Central memory CD4-positive, alpha-beta T cell (primary cell): Measurements from ENCODE around the gene DEFB108B.
"Not testable (repeated sequence)": the region's sequence is repeated elsewhere in the genome, so short reads cannot be mapped to it uniquely, and the experiment has no call there.

Experiments used
- DNase-seq: peaks from one replicate; pipeline ENCODE4 v3.0.0; 2022
- total RNA-seq, 3 experiments: gene quantifications; one replicate each; lab custom pipeline; 2026; lab: John Stamatoyannopoulos, UW

Gene DEFB108B, protein sequence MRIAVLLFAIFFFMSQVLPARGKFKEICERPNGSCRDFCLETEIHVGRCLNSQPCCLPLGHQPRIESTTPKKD
- 0 reads per million in 3 experiments for total RNA-seq

DNA sequence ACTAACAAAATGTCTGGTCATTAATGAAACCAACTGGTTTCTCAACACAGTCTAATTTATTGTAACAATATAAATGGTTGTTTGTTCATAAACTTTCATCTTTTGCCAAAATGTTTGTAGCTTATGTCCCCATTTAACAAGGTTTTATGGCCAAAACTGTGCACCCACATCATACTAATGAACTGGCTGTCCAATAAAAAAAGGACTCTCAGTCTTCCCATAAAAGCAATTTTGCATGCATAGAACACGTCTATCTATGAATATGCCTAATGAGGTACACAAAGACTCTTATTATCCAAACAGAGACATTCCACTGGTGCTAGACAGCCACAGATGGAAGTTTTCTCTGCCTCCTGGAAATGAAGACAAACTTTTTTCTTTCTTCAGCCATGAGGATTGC lies at the start of gene DEFB108B:
Gene DEFB108B, plus strand, starts transcription at position 390 of the 400 bp plus-strand sequence. Its CDS starts 0 bp downstream, at position 390.
- not testable (repeated sequence) for DNase-seq

DNA sequence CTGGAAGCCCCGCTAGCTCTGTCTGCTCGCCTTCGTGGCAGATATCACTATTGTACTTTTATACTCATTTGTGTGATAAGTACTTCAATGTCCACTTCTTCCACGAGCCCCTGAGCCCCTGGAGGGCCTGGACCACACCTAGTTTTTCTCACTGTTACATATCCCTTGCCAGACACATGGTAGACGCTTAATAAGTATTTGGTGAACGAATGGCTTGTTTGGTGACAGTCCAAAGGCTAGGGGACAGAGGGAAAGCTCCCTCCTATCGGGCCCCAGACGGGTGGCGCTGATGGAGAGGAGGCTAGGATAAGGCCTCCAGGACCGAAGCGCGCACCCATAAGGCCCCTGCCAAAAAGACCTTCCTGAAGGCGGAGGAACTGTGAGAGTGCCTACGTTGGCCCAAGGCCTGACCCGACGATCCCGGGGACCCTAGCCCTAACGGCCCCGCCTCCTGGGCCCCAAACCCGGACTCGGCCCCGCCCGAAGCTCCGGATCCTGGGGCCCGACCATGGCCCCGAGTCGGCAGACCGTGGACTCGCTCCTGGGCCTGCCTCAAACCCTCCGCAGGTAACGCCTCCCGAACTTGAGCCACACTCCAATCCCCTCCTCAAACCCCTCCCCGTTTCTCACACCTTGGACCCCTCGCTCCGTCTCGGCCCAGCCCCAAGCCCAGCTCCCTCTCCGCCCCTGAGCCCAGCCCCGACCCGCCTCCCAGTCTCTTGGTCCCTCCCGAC lies 46.7 kb upstream of the DEFB108B start:
- DNase-seq = not testable (repeated sequence)

DNA sequence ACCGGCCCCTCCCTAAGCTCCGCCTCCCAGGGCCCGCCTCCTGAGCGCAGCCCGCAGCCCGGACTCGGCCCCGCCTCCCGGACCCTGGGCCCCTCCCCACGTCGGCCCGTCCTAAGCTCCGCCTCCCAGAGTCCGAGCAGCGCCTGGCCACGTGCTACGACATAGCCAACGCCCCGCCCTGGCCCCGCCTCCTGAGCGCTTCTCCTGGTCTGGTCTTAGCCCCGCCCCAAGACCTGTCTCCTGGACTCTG lies 46.2 kb upstream of the DEFB108B start:
- peak; percentile 96 for DNase-seq

DNA sequence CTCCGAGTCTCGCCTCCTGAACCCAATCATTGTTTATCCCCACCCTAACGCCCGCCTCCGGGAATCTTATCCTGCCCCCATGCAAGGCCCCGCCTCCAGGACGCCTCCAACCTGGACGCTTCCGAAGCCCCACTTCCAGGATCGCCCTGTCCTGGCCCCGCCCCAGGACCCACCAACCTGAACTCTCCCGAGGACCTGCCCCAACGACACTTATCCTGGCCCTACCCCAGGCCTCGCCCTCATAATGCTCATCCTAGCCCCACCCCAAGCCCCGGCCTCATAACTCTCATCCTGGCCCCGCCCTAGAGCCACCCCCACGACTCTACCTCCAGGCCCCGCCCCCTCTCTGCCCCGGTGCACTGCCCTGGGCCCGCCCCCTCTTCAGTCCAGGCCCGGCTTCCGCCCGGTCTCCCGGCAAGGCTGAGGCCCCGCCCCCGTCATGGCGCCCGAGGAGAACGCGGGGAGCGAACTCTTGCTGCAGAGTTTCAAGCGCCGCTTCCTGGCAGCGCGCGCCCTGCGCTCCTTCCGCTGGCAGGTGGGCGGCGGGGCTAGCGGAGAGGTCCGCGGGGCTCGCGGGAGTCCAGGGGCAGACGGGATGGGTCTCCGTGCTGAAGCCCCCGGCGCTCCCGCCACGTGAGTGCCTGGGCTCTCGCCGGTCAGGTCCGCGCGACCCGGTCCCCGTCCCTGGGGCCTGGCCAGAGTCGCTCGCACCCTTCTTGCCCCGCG lies 45.7 kb upstream of the DEFB108B start:
- peak; percentile 96 for DNase-seq

DNA sequence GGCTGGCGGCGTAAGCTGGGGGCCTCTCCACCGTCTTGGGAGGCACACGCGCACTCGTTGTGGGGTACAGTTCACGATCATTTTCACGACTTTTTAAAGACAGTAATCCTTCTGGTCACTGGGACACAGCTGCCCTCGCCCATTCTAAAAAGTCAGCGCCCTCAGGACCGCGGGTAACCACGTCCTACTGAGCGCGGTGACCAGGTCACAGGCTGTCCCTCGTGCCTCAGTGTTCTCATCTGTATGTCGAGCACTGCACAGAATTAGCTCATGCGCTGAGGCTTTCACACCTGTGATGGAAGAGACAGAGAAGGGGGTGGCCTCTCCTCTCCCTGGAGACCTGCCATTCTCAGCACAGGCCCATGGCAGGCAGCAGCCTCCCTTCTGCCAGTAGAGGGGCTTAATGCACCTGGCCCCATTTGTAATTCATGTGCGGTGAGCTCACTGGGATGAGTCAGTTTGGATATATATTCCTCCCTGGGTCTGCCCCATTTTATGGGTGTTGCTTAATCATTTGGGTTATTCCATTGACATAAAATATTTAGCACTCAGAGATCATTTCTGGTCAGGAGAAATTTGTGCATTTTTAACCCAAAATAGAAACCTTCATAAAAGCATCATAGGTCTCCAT lies 45.1 kb upstream of the DEFB108B start:
- peak; percentile 28 for DNase-seq

DNA sequence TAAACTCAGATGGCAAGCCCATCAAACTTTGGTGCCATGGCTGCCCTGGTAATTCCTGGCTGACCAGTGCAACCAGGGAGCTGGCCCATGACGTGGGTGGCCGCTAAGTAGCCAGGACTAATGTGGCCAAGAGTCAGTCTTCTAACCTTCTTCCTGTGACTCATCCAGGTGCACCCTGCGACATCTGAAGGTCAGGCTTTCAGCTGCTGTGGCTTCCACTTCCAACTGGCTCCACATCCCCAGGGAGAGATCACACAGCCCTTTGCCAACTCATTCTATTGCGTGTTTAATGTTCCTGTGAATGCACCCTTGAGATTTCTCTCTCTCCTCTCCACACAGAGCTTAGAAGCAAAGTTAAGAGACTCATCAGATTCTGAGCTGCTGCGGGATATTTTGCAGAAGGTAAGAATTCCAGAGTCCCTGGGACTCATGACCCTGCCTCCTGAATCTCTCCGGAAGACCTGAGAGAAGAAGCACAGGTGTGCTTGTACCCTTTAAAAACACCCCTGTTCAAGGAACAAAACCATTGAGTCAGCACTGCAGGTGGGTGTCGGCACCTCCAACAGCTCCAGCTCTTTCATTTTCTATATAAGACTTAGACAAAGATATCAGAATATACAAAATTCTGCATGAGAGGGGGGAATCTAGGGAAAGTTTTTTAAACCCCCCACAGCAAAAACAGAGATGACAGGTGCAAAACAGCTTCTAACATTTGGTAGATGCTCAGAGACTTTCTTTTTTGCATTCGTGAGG lies 43.4 kb upstream of the DEFB108B start:
- not testable (repeated sequence) for DNase-seq

DNA sequence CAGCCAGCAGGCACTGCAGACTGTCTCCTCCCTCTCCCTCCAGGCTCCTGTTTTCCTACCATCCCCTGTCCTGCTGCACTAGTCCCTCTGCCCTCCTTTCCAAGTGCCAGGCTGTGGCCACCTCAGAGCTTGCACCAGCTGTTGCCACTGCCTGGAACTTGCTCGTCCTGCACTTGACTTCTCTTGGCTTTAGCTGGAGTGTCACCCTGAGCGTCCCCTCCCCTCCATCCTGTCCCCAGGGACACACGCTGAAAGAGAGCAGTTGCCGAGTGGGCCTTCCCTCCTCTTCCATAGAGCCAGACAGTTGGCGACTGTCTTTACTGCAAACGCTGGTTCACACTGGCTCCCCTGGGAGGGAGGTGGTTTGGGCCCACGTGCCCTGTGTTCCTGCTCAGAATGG lies 41.9 kb upstream of the DEFB108B start:
- not testable (repeated sequence) for DNase-seq

DNA sequence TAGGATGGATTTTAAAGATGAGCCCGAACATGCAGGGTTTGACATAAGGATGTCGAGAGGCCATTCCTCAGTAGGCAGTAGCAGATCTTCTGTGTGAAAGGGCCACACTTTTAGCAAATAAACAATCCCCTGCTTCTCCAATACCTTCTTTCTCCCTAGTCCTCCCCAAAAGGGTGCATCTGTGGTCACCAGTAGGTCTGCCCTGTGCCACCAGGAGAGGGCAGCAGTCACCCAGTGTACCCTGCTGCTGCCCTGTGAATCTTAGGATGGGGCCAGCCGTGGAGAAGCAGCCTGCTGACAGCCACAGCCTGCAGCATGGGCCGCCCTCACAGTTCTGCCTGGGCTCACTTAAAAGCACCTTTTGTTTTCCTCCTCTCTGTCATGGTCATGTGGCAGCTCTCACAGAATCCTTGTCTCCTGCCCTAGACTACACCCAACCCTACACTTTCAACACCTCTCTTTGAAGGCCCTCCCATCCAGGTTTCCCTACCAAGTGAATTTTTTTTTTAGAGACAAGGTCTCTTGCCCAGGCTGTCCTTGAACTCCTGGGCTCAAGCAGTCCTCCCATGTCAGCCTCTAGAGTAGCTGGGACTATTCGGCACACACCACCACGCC lies 40.3 kb upstream of the DEFB108B start:
- peak; percentile 53 for DNase-seq

DNA sequence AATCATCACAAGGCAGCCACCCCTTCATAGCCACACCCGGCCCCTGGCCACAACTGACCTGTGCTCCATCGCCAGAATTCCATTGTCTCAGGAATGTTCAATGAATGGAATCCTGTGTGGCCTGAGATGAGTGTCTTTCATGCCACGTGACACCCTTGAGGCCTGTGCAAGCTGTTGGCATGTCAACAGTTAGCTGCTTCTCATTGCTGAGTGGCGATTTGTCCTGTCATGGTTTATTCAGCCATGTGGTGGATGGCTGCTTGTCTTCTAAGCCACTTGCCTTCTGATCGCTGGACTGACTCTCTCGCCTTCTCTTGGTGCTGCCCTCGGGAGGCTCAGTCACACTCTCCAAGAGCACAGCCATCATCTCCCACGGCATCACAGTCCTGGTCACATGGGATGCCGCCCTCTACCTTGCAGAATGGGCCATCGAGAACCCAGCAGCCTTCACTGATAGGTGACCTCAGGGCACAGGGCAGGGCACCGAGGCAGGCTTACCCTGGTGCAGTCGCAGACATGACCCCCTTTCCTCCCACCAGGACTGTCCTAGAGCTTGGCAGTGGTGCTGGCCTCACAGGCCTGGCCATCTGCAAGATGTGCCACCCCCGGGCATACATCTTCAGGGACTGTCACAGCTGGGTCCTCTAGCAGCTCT lies 38.5 kb upstream of the DEFB108B start:
- not testable (repeated sequence) for DNase-seq

DNA sequence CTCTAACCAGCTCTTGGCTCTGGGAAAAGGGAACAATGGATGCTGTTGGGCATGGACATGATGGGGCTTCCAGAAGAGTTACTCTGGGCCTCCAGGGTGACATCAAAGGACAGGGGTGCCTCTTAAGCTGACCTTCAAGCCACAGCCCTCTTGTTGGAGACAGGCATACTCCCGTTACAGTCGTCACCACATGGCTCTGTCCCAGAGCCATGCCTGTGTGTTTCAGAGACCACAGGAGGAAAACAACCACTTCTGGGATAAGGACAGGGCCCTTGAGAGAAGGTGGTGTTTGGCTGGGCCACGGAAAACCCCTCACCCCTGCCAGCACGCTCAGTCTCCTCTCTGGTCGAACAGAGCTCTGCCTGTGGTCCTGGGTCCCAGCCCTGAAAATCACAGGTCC lies 37.8 kb upstream of the DEFB108B start:
- not testable (repeated sequence) for DNase-seq

DNA sequence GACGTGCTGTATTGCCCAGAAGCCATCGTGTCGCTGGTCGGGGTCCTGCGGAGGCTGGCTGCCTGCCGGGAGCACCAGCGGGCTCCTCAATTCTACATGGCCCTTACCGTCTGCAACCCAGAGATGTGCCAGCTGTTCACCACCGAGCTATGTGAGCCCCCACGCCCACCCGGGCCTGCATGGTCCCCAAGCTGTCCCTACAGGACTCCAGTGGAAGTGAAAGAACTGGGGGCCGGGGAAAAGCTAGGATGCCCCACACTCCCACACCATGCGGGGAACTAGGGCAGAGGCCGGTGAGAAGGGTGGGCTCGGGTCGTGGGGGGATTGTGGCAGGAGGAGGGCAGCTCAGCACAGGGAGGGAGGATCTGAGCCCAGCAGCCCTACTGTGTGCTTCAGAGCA lies 37.0 kb upstream of the DEFB108B start:
- DNase-seq = not testable (repeated sequence)

DNA sequence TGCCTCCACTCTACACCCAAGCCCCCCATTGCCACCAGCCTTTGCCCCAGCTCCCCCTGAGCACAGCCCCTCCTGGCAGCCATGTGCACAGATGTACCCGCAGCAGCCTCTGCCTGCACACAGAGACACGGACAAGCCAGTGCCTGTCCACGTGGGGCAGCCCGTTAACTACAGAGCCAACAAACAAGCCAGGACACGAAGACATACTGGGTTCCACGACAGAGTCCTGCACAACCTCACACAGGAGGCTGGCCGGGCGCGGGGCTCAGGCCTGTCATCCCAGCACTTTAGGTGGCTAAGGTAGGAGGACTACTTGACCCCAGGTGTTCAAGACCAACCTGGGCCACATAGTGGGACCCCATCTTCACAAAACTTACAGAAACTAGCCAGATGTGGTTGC lies 36.2 kb upstream of the DEFB108B start:
- not testable (repeated sequence) for DNase-seq

DNA sequence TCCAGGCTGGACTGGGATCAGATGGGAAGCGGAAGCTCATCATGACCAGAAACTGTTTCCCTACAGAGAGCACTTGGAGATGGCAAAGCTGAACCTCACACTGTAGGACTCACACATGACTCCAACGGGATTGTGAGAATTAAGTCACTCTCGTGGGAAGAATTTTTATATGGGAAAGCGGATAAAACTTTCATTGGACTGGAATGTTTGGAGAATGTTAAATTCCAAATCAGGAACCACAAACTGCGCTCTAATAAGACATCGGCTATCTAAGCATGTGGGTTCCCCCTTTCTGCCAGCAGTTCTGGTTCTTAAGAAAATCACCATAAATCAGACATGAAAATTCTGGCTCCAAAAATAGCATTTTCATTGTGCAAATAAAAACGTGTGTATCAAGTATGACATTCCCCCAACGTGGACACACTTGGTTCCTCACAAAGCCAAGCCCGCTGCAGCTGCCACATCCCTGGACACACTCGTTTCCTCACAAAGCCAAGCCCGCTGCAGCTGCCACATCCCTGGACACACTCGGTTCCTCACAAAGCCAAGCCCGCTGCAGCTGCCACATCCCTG lies 33.4 kb upstream of the DEFB108B start:
- DNase-seq = not testable (repeated sequence)

DNA sequence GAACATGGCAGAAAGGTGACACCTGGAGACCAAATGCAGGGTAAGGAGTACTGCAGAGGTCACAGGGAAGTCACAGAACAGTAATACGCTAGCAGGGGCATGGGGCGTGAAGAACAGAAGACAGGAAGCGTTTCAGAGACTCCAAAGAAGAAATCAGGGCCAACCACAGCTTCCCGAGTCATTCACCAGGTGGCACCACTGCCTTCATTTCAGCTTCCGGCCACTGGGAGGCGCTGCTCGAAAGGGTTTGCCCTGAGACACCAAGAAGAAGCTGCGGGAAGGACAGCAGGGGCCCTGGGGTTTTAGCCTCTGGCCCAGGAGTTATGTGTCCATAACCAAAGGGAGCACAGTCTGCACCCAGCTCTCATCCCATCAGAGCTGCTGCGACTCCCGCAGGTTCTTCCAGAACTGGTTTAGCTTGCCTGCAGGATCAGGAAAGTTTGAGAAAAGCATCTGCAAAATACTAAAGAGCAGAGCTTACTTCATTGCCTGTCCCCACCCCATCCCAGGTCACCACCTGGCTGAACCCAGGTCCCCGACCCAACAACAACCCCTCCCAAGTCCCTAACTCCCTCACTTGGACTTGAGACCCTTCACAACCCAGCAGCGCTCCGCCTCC lies 32.6 kb upstream of the DEFB108B start:
- DNase-seq = peak; percentile 81

DNA sequence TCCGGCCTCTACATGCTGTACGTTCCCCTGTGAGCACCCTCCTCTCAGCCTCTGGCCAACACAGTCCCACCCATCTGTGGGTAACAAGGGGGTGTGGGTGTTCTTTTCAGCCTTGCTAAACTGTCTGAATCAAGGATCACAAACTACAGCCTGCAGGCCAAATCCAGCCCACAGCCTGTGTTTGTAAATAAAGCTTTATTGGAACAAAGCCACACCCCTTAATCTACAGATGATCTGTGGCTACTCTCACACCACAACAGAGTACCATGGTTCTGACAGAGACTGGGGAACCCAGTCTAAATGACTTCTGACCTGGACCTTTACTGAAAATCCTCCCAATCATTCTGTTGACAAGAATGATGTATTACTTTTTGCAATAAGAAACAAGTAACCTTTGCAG lies 32.0 kb upstream of the DEFB108B start:
- not testable (repeated sequence) for DNase-seq

DNA sequence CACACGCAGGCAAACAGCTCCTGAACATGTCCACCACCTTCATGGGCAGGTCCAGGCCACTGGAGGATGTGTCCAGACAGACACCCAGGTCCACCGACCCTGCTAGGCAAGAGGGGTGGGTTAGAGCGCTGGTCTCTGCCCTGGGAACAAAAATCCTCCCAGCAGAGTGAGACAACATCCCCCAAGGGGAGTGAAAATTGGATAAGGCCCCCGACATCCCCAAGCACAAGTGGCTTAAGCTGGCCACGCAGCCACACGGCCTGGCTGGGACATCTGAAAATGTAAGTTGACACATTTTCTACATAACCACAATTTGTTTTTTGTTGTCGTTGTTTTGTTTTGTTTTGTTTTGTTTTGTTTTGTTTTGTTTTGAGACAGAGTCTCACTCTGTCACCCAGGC lies 30.1 kb upstream of the DEFB108B start:
- not testable (repeated sequence) for DNase-seq

DNA sequence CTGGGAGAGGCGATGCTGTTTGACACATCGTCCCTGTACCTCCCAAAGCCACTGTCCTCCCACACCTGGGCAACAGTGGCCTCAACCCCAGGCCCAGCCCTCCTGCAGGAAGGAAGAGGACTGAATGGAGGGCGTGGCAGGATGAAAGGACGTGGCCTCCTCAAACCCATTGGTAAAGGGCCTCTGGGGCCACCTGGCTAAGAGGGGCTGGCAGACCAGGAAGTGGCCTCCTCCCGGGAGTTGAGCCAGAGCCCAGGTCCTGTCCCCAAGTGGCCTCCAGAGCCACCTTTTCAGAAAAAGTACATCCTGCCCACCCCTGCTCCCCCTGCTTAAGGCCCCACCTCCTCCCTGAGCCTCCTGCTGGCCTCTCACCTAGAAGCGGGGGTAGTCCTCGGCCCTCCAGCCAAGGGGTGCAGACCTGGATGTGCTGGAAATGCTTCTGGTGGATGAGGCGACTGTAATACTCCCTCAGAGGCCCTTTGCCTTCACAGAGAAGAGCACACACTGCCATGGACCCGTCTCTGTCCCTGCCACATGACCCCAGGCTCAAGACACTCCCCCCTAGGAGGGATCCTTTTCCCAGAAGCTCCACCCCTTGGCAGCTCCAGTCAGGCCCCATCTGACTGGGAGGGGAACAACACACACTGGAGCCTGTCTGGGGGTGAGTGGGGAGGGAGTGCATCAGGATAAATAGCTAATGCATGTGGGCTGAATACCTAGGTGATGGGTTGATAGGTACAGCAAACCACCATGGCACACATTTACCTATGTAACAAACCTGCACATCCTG lies 28.6 kb upstream of the DEFB108B start:
- DNase-seq = not testable (repeated sequence)

DNA sequence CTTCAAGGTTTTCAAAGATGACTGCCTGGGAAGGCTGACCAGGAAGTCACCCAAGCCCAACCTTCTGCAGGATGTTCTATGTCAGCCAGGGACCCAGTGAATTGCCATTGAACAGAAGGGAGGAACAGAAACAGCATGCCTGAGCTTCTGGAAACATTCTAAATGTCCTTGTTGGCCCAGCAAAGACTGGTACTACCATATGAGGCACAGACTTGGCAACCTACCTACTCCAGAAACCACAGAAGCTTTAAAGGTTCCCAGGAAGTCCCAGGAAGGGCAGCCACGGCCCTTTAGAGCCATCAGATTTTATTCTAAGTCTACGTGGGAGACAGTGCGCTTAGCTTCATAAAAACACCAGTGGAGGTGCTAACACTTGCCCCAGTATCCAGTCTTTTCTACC lies 20.5 kb upstream of the DEFB108B start:
- DNase-seq = not testable (repeated sequence)

DNA sequence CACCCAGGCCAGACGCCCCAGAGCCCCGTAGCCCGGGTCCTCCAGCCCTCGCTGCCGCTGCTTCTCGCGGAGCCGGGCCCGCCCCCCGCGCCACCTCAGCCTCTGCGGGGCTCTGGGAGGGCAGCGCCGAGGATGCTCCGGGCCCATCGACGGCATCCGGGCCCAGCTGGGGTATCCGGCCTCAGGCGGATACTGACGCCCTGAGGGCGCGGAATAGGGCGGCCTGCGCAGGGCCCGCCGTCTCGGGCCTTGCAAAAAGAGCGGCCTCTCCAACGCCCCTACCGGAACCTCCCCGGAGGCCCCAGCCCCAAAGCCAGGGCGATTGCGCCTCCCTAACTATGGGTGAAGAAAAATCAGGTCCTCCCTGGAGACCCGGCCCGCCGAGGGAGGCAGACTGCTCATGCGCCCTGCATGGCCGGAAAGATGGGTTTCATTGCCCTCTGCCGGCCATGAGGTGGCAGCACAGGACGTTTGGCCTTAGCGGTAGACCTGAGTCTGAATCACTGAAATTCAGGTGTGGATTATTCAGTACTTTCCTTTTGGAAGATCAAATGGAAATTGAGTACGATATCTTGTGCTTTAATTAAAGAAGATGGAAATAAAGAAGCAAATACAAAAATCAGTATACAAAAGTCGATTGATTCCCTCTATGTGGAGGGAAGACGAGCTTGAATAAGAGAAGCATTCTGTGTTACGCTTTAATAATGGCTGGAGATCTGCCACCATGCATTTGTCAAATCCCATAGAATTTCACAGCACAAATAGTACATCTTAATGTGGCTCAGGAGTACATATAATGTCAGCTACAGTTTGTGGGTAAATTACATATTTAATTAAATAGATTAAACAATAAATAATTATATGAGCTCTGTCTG lies 19.3 kb upstream of the DEFB108B start:
- DNase-seq = peak; percentile 82
